Neural cell (in vitro differentiated cells): Measurements from ENCODE around the gene DLGAP4. TPM values are rescaled to one million over a fixed set of nuclear protein-coding genes. Genes with fewer than 3 reads are reported as not detected.

Experiments
- H2AFZ ChIP-seq: fragments of 200-600, 300-800 bp; sonication (generic), shearing (Covaris generic); 2 replicates; pipeline ENCODE4 v1.6.0; 2014; ENCODE audit warnings: low read depth, mild to moderate bottlenecking, antibody characterized with exemption, low read length, moderate library complexity
- H3F3A ChIP-seq: fragments of 200-600 bp; shearing (Covaris generic); 2 replicates; pipeline ENCODE4 v1.6.1; 2016; ENCODE audit warnings: mild to moderate bottlenecking, moderate library complexity, mixed read lengths, antibody characterized with exemption, low read length; ENCODE audit not compliant: insufficient read depth, poor library complexity, severe bottlenecking
- H3K27ac ChIP-seq: fragments of 200-600, 300-800 bp; sonication (generic), shearing (Covaris generic); 2 replicates; pipeline ENCODE4 v1.5.1; 2014; ENCODE audit warnings: mild to moderate bottlenecking, low read length, moderate library complexity
- H3K27me3 ChIP-seq: fragments of 300-800, 200-600 bp; sonication (generic), shearing (Covaris generic); 2 replicates; pipeline ENCODE4 v1.6.0; 2014; ENCODE audit warnings: mild to moderate bottlenecking, low read depth, low read length, moderate library complexity; ENCODE audit not compliant: insufficient read depth
- H3K36me3 ChIP-seq: fragments of 300-800, 200-600 bp; sonication (generic), shearing (Covaris generic); 2 replicates; pipeline ENCODE4 v1.5.1; 2014; ENCODE audit warnings: mild to moderate bottlenecking, antibody characterized with exemption, low read length, moderate library complexity; ENCODE audit not compliant: insufficient read depth
- H3K4me2 ChIP-seq: fragments of 300-800, 200-600 bp; sonication (generic), shearing (Covaris generic); 2 replicates; pipeline ENCODE4 v1.6.0; 2014; ENCODE audit warnings: mild to moderate bottlenecking, low read length
- H3K4me3 ChIP-seq: fragments of 300-800, 200-600 bp; sonication (generic), shearing (Covaris generic); 2 replicates; pipeline ENCODE4 v1.5.1; 2014; ENCODE audit warnings: mild to moderate bottlenecking, low read length, moderate library complexity
- H3K79me2 ChIP-seq: fragments of 200-600 bp; shearing (Covaris generic); replicated peaks from 2 replicates; pipeline ENCODE4 v1.6.0; 2014; ENCODE audit warnings: mild to moderate bottlenecking, low read length, moderate library complexity; ENCODE audit not compliant: insufficient read depth
- H3K9ac ChIP-seq: fragments of 300-800, 200-600 bp; sonication (generic), shearing (Covaris generic); 2 replicates; pipeline ENCODE4 v1.6.1; 2016; ENCODE audit warnings: mild to moderate bottlenecking, low read length, mixed read lengths
- H3K9me2 ChIP-seq: fragments of 200-600 bp; shearing (Covaris generic); 2 replicates; pipeline ENCODE4 v1.6.1; 2016; ENCODE audit warnings: mild to moderate bottlenecking, low read length, mixed read lengths; ENCODE audit not compliant: insufficient read depth
- H3K9me3 ChIP-seq: fragments of 200-600, 300-800 bp; sonication (generic), shearing (Covaris generic); 2 replicates; pipeline ENCODE4 v1.6.1; 2016; ENCODE audit warnings: mild to moderate bottlenecking, mixed run types, low read length, moderate library complexity, mixed read lengths
- H4K20me1 ChIP-seq: fragments of 200-600 bp; shearing (Covaris generic); 2 replicates; pipeline ENCODE4 v1.6.1; 2016; ENCODE audit warnings: mild to moderate bottlenecking, mixed run types; ENCODE audit not compliant: insufficient read depth
- CTCF ChIP-seq: fragments of 450-650 bp; IDR thresholded peaks from 2 replicates; pipeline ENCODE4 v1.5.1; 2014; ENCODE audit warnings: antibody characterized with exemption, mild to moderate bottlenecking, moderate library complexity; ENCODE audit not compliant: poor library complexity, severe bottlenecking
- EP300 ChIP-seq: fragments of 450-650 bp; conservative IDR thresholded peaks from 2 replicates; pipeline ENCODE4 v1.6.1; 2014; ENCODE audit warnings: antibody characterized with exemption, mild to moderate bottlenecking, moderate library complexity; ENCODE audit not compliant: poor library complexity, severe bottlenecking
- EZH2 ChIP-seq: fragments of 200-600, 300-800 bp; shearing (Covaris generic), sonication (generic); IDR thresholded peaks from 2 replicates; pipeline ENCODE4 v1.6.1; 2014; ENCODE audit warnings: antibody characterized with exemption, low read length, borderline replicate concordance, mild to moderate bottlenecking; ENCODE audit not compliant: insufficient read depth, poor library complexity, severe bottlenecking
- POLR2AphosphoS5 ChIP-seq: IDR thresholded peaks from 2 replicates; pipeline ENCODE4 v1.6.1; 2012
- RAD21 ChIP-seq: fragments of 450-650 bp; conservative IDR thresholded peaks from 2 replicates; pipeline ENCODE4 v1.6.1; 2014; ENCODE audit warnings: antibody characterized with exemption, mild to moderate bottlenecking, moderate library complexity
- REST ChIP-seq: IDR thresholded peaks from 2 replicates; pipeline ENCODE4 v1.6.1; 2012; ENCODE audit warnings: borderline replicate concordance
- SMC3 ChIP-seq: fragments of 450-650 bp; conservative IDR thresholded peaks from 2 replicates; pipeline ENCODE4 v1.6.1; 2014; ENCODE audit warnings: antibody characterized with exemption, mild to moderate bottlenecking, moderate library complexity; ENCODE audit not compliant: poor library complexity
- TAF1 ChIP-seq: IDR thresholded peaks from 2 replicates; pipeline ENCODE4 v1.6.1; 2012; ENCODE audit warnings: low read depth
- polyA plus RNA-seq: library from polyadenylated mRNA; depleted of rRNA; stranded (reverse); fragments of >200 nt; gene quantifications from 2 replicates; pipeline ENCODE4 v1.2.3, GENCODE V29; 2014

Gene DLGAP4
- polyA plus RNA-seq, 1 donor from 2014 or later, result 31.2 TPM

GRCh38 chr20:36519012-36519719 is 213.0 kb downstream of the DLGAP4 start:
- Histone ChIP-seq H3K27ac (no peak overlapping the region), H3K36me3 (peaks cover 4% of the 10 kb centered on the region), H3K9me3 (no peaks in the 10 kb centered on the region), H3K79me2 (peaks cover 13% of the 10 kb centered on the region), H3K9ac (no peak overlapping the region), H2AFZ (no peak overlapping the region), H3F3A (no peaks in the 10 kb centered on the region), H3K4me2 (no peak overlapping the region), H3K4me3 (no peak overlapping the region), H3K9me2 (no peaks in the 10 kb centered on the region), H4K20me1 (no peaks in the 10 kb centered on the region), H3K27me3 (no peaks in the 10 kb centered on the region)
- TF ChIP-seq RAD21 (no peak), REST (no peak), EZH2 (no peak)

- no peaks in the 10 kb centered on the region for H3F3A ChIP-seq
- no peak overlapping the region for H3K4me2 ChIP-seq
- no peak overlapping the region for H3K4me3 ChIP-seq
- peaks cover 3% of the 10 kb centered on the region for H3K36me3 ChIP-seq
- H3K9me3 ChIP-seq, result no peaks in the 10 kb centered on the region
- H3K79me2 ChIP-seq, result peaks cover 13% of the 10 kb centered on the region
- no peak overlapping the region for H2AFZ ChIP-seq
- no peak overlapping the region for H3K27ac ChIP-seq
- H3K9me2 ChIP-seq, result no peaks in the 10 kb centered on the region
- no peak overlapping the region for H3K9ac ChIP-seq
- H3K27me3 ChIP-seq, result no peaks in the 10 kb centered on the region
- H4K20me1 ChIP-seq, result no peaks in the 10 kb centered on the region
- no peak for TF ChIP-seq CTCF
- TF ChIP-seq POLR2AphosphoS5, result no peak
- TF ChIP-seq REST, result no peak
- TF ChIP-seq TAF1, result no peak
- TF ChIP-seq EP300, result no peak
- no peak for TF ChIP-seq EZH2
- no peak for TF ChIP-seq RAD21
- TF ChIP-seq SMC3, result no peak
These were observed 213.8 kb downstream of the DLGAP4 start for GRCh38 chr20:36519944-36520343.
